NCI-H524 treated with DMSO at 0.1 percent for 48 hours (cell line): Measurements from ENCODE around the gene ITCH.
"Not testable (repeated sequence)": the region's sequence is repeated elsewhere in the genome, so short reads cannot be mapped to it uniquely, and the experiment has no call there.

Experiments
- DNase-seq: peaks from one replicate; lab custom pipeline; 2025; lab: John Stamatoyannopoulos, UW

ITCH gene

DNA sequence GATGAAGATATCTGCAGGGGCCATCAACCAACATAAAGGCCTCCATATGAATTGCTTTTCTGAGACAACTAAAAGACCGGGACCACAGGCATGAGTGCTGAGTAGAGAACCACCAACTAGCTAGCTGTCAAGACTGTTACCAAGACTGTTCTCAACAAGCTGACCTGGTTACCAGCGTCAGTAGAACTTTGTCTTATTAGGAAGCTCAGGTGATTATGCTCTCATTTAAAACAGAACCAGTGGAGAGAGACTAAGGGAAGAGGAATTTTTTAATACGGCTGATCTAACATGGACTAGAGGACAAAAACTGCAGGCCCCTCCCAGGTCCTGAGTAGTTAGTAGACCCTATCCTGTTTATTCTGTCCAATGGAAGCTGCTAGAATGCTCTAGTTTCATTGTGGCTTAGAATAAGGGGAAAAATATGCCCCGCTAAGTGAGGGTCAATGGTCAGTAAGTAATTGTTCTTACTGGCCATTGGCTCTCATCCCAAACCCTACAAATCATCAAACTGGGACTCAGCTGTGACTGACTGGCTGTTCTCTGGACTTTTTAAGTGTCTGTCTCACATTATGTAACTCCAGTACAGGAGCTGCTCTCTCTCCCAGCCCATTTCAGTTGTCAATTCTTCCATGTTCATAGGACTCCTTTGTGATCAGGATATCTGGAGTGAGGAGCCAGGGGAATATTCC, 149.3 kb downstream of the ITCH start:
- DNase-seq, result no peak

DNA sequence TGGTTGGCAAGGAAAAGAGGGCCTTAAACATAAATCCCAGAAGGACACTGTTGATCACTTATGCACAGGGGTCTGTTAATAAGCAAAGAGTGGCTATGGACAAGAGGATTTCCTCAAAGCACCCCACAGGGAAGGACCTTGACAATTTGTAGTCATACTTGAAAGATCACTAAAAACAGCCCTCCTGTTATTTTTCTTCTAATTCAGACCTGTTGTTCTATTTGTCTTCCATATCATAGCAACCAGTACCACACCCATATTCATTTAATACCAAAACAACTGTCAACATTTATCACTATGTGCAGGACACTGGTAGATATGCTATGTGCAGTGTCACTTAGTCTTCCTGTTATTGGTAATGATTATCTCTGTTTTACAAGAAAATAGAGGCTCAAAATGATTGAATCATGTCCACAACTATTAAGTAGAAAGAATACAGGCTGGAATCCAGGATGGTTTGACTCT, 149.9 kb downstream of the ITCH start:
- DNase-seq, result no peak

- not testable (repeated sequence) for DNase-seq
These were observed 151.0 kb downstream of the ITCH start for GRCh38 chr20:34514034-34514433.

DNA sequence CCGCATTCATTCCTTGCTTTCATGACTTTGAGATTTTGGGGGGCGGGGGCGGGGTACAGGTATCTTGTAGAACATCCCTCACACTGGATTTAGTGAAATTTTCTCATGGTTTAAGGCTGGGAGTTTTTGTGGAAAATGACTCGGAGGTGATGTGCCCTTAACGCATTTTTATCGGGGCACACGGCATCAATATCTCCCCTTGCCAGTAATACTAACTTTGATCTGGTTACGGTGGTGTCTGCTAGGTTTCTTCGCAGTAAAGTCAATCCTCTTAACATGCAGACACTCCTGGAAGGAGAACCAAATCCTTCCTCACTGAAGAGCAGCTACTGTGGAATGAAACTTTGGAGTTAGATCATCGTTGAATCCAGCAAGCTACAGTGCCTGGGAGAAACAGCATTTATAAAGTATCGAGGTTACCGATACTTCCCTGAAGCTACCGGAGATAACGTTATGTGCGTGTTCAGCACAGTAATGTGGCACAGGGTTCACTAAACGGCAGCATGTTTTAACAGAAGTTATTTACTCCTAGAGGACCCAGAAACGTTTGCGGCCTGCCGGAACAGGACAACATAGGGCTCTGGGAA, 151.9 kb downstream of the ITCH start:
- no peak for DNase-seq

DNA sequence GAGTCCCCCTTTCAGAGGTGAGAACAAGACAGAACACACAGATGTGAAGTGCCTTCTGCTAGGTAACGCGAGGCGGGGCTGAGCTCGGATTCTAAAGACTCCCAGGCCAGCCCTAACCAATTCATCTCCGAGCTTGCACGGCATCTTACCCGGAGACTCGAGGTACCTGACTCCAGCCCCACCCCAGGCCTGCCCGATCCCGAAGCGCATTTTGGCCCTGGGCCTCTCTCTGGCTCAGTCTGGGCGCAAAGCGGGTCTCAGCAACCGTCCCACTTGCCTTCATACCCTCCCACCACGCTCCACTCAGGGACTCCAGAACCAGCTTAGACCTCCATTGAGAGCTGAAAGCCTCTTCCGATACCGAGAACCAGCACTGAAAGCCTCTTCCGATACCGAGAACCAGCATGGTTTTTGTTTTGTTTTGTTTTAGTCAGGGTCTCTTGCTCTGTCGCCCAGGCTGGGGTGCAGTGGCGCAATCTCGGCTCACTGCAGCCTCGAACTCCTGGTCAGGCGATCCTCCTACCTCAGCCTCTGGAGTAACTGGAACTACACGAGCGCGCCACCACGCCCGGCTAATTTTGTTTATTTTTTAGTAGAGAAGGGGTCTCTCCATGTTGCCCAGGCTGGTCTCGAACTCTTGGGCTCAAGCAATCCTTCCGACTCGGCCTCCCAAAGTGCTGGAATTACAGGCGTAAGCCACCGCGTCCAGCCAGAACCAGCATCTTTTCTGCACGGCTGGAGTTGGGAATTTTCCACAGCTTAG, 152.6 kb downstream of the ITCH start:
- peak; percentile 69 for DNase-seq

GRCh38 chr20:34516247-34517113, 153.4 kb downstream of the ITCH start, which contains the start of gene DYNLRB1:
Gene DYNLRB1 (plus strand): TSS chr20:34516422. CDS start chr20:34516459, 37 bp downstream.
- DNase-seq, result peak; percentile 69

DNA sequence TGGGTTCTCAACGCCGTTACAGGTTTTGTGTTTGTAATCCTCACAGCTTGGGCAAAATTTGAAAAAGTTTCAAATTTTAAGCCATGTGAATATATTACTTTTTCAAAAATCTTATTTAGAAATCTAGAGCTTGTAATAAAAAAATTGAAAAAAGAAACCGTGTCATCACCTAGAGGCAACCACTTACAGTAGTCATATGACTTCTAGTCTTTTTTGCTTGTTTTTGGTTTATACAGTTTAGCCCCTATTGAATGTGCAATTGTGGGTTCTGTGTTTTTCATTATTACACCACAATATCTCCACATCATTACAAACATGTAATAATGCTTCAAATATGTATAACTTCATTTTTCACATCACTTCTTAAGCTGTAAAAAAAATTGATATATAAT, 154.0 kb downstream of the ITCH start:
- DNase-seq, result no peak

DNA sequence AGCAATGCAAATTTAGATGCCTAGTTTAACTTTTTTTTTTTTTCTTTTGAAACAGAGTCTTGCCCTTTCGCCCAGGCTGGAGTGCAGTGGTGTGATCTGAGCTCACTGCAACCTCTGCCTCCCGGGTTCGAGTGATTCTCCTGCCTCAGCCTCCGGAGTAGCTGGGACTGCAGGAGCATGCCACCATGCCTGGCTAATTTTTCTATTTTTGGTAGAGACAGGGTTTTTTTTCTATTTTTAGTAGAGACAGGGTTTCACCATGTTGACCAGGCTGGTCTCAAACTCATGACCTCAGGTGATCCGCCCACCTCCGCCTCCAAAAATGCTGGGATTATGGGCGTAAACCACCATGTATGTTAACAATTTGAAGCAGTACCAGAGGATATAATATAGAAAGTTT, 155.8 kb downstream of the ITCH start:
- not testable (repeated sequence) for DNase-seq

GRCh38 chr20:34519841-34520240, 156.8 kb downstream of the ITCH start:
- not testable (repeated sequence) for DNase-seq

DNA sequence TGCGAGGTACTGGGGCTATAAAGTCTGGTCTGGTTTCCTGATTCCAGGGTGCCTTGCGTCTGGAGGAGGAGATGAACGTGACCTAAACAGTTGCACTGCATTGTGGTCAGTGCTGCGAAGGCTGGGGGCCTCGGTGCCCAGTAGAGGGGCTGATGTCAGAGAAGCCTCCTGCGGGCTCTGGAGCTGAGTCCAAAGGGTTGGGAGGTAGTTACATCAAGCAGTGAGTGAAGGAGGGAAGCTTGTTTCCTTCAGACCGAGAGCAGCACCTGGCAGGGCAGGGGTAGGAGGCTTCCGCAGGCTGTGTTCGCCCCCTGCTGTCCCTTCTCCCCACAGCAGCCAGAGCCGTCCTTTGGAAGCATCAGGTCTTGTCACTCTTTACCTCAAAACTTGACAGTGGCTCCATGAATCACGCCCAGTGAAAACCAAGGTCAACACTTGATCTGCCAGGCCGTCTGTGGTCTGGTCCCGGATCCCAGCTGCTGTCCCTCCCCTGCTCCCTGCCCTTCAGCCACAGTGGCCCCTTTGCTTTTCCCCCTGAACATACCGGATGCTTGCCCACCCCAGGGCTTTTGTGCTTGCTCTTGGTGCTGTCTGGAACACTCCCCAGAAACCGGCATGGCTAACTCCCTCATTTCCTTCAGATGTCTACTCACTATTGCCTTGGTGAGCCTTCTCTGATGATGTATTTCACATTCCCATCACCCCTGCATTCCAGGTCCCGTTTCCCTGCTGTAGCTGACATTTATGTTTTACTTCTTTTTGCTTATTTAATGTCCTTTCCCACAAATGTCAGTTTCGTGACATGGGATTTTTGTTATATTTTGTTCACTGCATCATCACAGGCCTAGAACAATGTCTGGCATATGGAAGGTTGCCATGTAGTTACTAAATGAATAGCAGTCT, 160.1 kb downstream of the ITCH start:
- peak; percentile 20 for DNase-seq

- no peak for DNase-seq
These were observed 161.4 kb downstream of the ITCH start for GRCh38 chr20:34524426-34524825.

DNA sequence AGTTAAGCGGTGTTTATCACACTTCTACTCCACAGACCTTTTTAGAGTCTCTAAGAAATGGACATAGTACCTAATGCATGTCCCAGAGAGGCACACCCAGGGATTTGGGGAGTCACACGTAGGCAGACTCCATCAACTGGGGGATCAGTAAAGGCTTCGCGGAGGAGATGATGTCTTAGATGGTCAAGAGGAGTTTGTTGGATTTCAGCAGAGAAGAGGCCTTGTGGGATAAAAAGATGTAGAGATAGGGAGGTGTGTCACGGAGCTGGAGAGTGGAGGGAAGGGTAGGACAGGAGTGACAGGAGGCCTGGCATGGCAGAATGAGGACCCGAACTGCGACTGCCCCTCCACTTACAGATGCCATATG, 162.3 kb downstream of the ITCH start:
- DNase-seq, result no peak

- no peak for DNase-seq
These were observed 162.8 kb downstream of the ITCH start for GRCh38 chr20:34525709-34526416.

GRCh38 chr20:34526466-34526865, 163.4 kb downstream of the ITCH start:
- no peak for DNase-seq

- no peak for DNase-seq
These were observed 163.9 kb downstream of the ITCH start for GRCh38 chr20:34527016-34527415.

GRCh38 chr20:34528921-34529297, 165.8 kb downstream of the ITCH start:
- DNase-seq, result no peak

DNA sequence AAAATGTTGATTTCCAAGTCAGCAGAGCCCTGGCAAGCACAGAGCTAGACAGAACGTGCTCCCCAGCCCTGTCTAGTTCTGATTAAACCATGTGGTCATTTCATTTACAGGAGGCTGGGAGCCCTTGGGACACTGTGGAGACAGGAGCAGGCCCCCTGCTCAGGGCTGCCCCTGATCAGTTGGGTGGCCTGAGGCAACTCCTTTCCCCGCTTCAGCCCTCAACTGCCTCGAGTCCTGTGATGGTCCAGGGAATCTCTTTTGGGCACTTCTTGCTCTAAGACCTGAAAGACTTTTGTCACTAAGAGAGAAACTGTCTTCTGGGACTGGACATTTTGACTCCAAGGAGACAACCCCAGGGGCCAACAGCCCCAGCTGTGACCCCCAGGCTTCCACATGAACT, 166.7 kb downstream of the ITCH start:
- DNase-seq, result no peak

DNA sequence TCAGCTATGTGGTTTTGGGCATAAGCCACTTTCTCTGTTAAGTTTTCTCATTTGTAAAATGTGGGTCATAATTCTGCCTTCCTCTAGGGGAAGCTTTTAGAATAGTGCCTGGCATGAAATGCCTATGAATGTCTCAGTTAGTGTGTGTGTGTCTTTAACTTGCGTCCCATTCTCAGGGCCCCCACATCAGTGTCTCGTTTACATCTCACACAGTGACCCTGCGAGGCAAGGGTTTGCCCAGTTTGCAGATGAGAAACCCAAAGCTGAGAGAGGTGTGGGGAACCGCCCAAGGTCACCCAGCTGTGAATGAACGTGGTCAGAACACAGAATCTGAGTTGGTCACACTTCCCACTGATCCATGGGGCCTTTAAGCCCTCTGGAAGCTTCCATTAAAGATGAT, 167.3 kb downstream of the ITCH start:
- no peak for DNase-seq

DNA sequence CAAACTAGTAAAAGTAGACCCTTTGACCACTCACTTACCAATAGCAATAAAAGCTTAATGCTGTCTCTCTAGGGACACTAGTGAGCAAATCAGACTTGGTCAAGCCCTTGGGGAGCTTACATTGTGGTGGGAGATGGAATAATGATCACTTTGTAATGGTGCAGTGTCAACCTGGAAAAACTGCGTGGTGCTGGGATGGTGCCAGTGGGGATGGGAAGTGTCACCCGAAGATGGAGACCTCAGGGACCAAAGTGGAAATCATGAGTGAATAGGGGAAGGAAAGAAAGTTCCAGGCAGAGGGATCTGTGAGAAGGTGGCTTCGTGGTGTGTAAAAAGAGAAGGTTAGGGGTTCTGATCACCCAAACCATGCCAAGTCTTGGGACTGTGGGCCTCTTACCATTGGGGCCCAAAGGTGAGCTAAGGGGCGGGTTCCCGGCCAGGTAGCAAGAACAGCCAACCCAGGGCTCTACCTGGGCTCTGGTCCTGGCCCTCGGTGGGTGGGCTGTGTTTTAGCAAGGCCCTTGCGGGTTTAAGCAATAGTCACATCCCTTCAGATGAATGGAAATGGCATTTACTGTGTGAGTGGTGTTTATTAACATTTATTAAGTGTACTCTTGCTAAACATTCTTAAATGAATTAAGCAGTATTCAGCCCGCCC, 168.7 kb downstream of the ITCH start:
- DNase-seq, result no peak

- DNase-seq, result no peak
These were observed 169.2 kb downstream of the ITCH start for GRCh38 chr20:34532320-34532719.
